ENCODE data around the gene WNT8B.
A peak's percentile ranks its signal among the peaks of the same experiment; 100 is the strongest.

WNT8B gene

DNA sequence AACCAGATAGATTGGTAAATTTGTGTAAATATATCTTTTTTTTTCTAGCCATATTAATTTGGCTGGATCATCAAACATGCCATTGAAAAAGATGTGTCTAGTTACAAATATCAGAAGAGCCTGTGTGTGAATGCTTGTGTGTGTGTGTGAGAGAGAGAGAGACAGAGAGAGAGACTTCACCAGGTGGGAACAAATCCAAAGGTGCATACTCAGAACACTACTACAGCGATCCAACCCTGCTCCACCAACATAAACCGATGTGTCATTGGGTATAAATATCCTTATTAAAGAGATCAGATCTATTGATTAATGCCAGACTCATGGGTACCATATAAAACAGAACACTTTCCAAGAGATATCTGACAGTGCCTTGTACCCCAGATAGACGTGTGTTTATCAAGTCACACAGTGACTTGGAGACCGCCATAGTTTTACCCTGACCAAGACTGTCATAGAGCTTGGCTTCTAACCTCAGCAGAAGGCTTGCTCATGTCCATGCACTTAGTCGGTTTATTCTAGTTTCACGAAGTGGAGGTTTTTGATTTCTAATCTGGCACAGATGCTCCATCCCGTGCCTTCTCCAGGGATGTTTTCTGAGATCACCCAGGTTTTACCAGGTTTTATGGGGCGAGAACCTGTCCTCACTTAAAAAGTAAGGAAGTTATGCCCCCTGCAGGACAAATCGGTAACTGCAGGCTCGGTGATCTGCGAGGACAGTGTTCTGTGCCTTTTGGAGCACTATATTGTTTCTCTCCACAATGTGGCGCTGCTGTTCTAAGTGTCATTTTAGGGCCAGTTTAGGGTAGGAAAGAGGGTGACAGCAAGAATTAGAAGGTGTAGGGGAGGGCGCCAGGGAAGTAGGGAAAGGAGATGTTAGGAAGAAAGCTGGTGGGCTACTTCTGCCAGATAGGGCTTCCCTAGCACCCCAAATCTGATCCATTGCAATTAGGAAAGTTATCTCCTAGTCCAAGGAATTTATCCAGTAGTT, 29.3 kb upstream of the WNT8B start:
- H3K4me2 ChIP-seq: no peak overlapping the region
- H3K27me3 ChIP-seq (ENCODE audit: insufficient read depth, low read depth): no peaks in the 10 kb centered on the region
- no peak overlapping the region for H3K27ac ChIP-seq
- no peaks in the 10 kb centered on the region for H4K20me1 ChIP-seq (ENCODE audit: insufficient read depth)
- no peaks in the 10 kb centered on the region for H3K79me2 ChIP-seq (ENCODE audit: insufficient read depth, low read depth)
- no peak overlapping the region for H3K9ac ChIP-seq
- no peak overlapping the region for H3K4me3 ChIP-seq (IDR thresholded peaks at IDR 0.05; ENCODE audit: insufficient read depth, low read depth, low read length)
- no peaks in the 10 kb centered on the region for H3K36me3 ChIP-seq (ENCODE audit: insufficient read depth)
- H2AFZ ChIP-seq (ENCODE audit: low read depth): no peak overlapping the region
- H3K4me1 ChIP-seq (ENCODE audit: low read depth, poor library complexity, severe bottlenecking): no peaks in the 10 kb centered on the region
- TF ChIP-seq CTCF (conservative IDR thresholded peaks at IDR 0.05; ENCODE audit: low read depth, low read length): peak; percentile 100

DNA sequence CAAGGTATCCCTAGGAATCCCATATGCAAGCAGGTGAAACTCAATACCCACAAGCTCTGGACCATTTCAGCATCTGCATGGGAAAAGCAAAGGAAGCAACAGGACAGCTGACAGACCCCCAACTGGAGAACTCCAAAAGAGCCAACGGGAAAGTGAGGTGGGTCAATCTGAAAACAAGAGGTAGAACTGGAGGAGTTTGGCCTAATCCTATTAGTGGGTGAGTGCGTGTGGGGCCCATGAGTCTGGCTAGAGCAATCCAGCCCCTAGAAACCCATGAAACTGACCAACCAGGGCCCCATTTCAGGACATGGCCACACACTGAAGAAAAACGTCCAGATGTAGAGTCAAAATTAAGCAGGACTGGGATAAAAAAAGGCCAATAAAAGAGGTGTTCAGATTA, 26.6 kb upstream of the WNT8B start:
- Histone ChIP-seq H3K79me2 (ENCODE audit: insufficient read depth, low read depth) (no peaks in the 10 kb centered on the region), H3K4me1 (ENCODE audit: low read depth, poor library complexity, severe bottlenecking) (no peaks in the 10 kb centered on the region), H3K36me3 (ENCODE audit: insufficient read depth) (no peaks in the 10 kb centered on the region), H3K9ac (no peak overlapping the region), H3K27me3 (ENCODE audit: insufficient read depth, low read depth) (no peaks in the 10 kb centered on the region), H3K4me2 (no peak overlapping the region), H3K4me3 (IDR thresholded peaks at IDR 0.05; ENCODE audit: insufficient read depth, low read depth, low read length) (no peak overlapping the region), H4K20me1 (ENCODE audit: insufficient read depth) (no peaks in the 10 kb centered on the region), H2AFZ (ENCODE audit: low read depth) (no peak overlapping the region), H3K27ac (no peak overlapping the region)
- no peak for TF ChIP-seq CTCF (conservative IDR thresholded peaks at IDR 0.05; ENCODE audit: low read depth, low read length)

- Histone ChIP-seq H3K27ac (no peak overlapping the region), H3K27me3 (ENCODE audit: insufficient read depth, low read depth) (no peaks in the 10 kb centered on the region), H3K9ac (no peak overlapping the region), H3K4me1 (ENCODE audit: low read depth, poor library complexity, severe bottlenecking) (no peaks in the 10 kb centered on the region), H3K4me3 (IDR thresholded peaks at IDR 0.05; ENCODE audit: insufficient read depth, low read depth, low read length) (no peak overlapping the region), H3K4me2 (no peak overlapping the region), H3K79me2 (ENCODE audit: insufficient read depth, low read depth) (no peaks in the 10 kb centered on the region), H3K36me3 (ENCODE audit: insufficient read depth) (no peaks in the 10 kb centered on the region), H4K20me1 (ENCODE audit: insufficient read depth) (no peaks in the 10 kb centered on the region), H2AFZ (ENCODE audit: low read depth) (no peak overlapping the region)
- TF ChIP-seq CTCF (conservative IDR thresholded peaks at IDR 0.05; ENCODE audit: low read depth, low read length): no peak
Measured at GRCh38 chr10:100438674-100439315, 24.0 kb upstream of the WNT8B start.

DNA sequence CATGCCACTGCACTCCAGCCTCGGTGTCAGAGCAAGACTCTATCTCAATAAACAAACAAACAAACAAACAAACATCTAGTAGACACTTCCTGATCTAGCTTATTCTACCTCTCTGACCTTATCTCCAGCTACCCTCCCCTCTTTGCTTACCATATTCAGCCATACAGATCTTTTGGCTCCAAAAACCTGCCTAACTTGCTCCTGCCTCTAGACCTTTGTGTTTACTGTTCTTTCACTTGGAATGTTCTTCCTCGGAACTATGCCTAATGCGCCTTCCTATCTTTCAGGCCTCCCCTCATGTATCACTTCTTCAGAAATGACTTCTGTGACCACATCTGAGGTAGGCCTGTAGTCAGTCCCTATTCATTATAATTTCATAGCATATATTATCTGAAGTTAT, 20.3 kb upstream of the WNT8B start:
- Histone ChIP-seq H4K20me1 (ENCODE audit: insufficient read depth) (no peaks in the 10 kb centered on the region), H3K27ac (no peak overlapping the region), H2AFZ (ENCODE audit: low read depth) (no peak overlapping the region)

More for the DNA sequence above, 20.3 kb upstream of the WNT8B start:
- H3K79me2 ChIP-seq (ENCODE audit: insufficient read depth, low read depth): no peaks in the 10 kb centered on the region
- H3K4me3 ChIP-seq (IDR thresholded peaks at IDR 0.05; ENCODE audit: insufficient read depth, low read depth, low read length): no peak overlapping the region
- no peaks in the 10 kb centered on the region for H3K27me3 ChIP-seq (ENCODE audit: insufficient read depth, low read depth)
- TF ChIP-seq CTCF (conservative IDR thresholded peaks at IDR 0.05; ENCODE audit: low read depth, low read length): no peak
- no peak overlapping the region for H3K9ac ChIP-seq
- H3K4me2 ChIP-seq: no peak overlapping the region
- H3K4me1 ChIP-seq (ENCODE audit: low read depth, poor library complexity, severe bottlenecking): no peaks in the 10 kb centered on the region
- no peaks in the 10 kb centered on the region for H3K36me3 ChIP-seq (ENCODE audit: insufficient read depth)

Measured in KMS-11 (cell line).